Spleen (tissue), 7 donors: ENCODE results near the gene RNF43.

ENCODE experiments used
- CTCF ChIP-seq, 11 experiments: fragments of 200-600 bp in 7 of 11; fragments of 450-650 bp in 4 of 11; sonication (generic) in 4 of 11; IDR thresholded peaks in 8 of 11; conservative IDR thresholded peaks in 3 of 11; 1 replicate in 7 of 11; 2 replicates in 4 of 11; pipeline versions ENCODE4 v1.4.0 to v1.8.0; 2016 to 2021; ENCODE audit warnings: antibody characterized with exemption in 11 of 11, inconsistent platforms in 4 of 11, mild to moderate bottlenecking in 1 of 11
- POLR2A ChIP-seq, 3 donors: fragments of 450-650 bp; IDR thresholded peaks; one replicate each; pipeline ENCODE4 v1.5.1; 2017; ENCODE audit warnings: antibody characterized with exemption in 3 of 3, mild to moderate bottlenecking in 1 of 3
- POLR2AphosphoS5 ChIP-seq, 3 donors: sonication (generic); formaldehyde crosslinking; IDR thresholded peaks; one replicate each; pipeline ENCODE4 v1.5.1; 2017; ENCODE audit warnings: antibody characterized with exemption in 3 of 3
- donor health status: DM: no; HTN: no; CAD: no; lungs with moderate emphysema.
- donor health status: DM: no; HTN: no; CAD: no.
- donor health status: DM: no; HTN: no; CAD: no.

- TF ChIP-seq POLR2AphosphoS5 (IDR thresholded peaks at IDR 0.05) (no peak), CTCF (IDR thresholded peaks at IDR 0.05 in 8 of 11, conservative IDR thresholded peaks at IDR 0.05 in 3 of 11) (no peak), POLR2A (IDR thresholded peaks at IDR 0.05) (no peak)
Observed at GRCh38 chr17:58386708-58387107, 30.6 kb downstream of the RNF43 start.
